HepG2 (cell line): ENCODE measurements around the gene DEUP1. TPM values are rescaled to one million over a fixed set of nuclear protein-coding genes. Genes with fewer than 3 reads are reported as not detected.

Source experiments
- ATAC-seq: fragments of 200-7000 bp; cut with Tn5 transposase; 3 replicates; pipeline ENCODE4 v1.9.1; 2020; ENCODE audit warnings: mild to moderate bottlenecking, moderate library complexity
- BruUV-seq: library from RNA; stranded (reverse); fragments of 400-500 nt; replicated peaks from 2 replicates; lab custom pipeline; 2021; lab: Mats Ljungman, UMichigan
- CTCF ChIA-PET: fragments of 300-600 bp; formaldehyde crosslinking; extraction: SDS; loops from one replicate; lab custom pipeline; 2021; ENCODE audit warnings: low total read pairs, inconsistent platforms, low intra/inter-chr PET ratio; lab: Yijun Ruan, JAX
- POLR2A ChIA-PET: fragments of 350-600 bp; sonication (Branson Sonifier 250); formaldehyde crosslinking; loops from one replicate; lab custom pipeline; 2020; ENCODE audit warnings: antibody characterized with exemption, inconsistent platforms; lab: Yijun Ruan, JAX
- DNase-seq: peaks from one replicate; pipeline ENCODE4 v3.0.0-alpha.2; 2015; ENCODE audit warnings: low spot score
- FAIRE-seq: peaks from 3 replicates; lab custom pipeline; 2011; peaks lifted over from hg19 to GRCh38; lab: Jason Lieb, UNC
- H2AFZ ChIP-seq: one replicate; pipeline ENCODE4 v1.6.1; 2011; ENCODE audit warnings: low read length, inconsistent platforms
- H3K27ac ChIP-seq: fragments of 300-600 bp; 3 replicates; pipeline ENCODE4 v1.8.0; 2011; ENCODE audit warnings: mixed run types, mild to moderate bottlenecking, mixed read lengths, low read length, inconsistent platforms; ENCODE audit not compliant: insufficient read depth; ENCODE audit errors: extremely low read length
- H3K27me3 ChIP-seq, 2 experiments: fragments of 200-600 bp in 1 of 2; 2 replicates in 1 of 2; 3 replicates in 1 of 2; pipeline versions ENCODE4 v1.6.0 to v1.8.0; 2011; ENCODE audit warnings: low read length in 2 of 2, mild to moderate bottlenecking in 2 of 2, moderate library complexity in 2 of 2, inconsistent platforms in 1 of 2; ENCODE audit not compliant: insufficient read depth in 2 of 2, control insufficient read depth in 1 of 2
- H3K36me3 ChIP-seq, 2 experiments: fragments of 200-600 bp in 1 of 2; replicated peaks in 1 of 2; 2 replicates in 1 of 2; 3 replicates in 1 of 2; pipeline versions ENCODE4 v1.5.1 to v1.8.0; 2011; ENCODE audit warnings: low read length in 2 of 2, inconsistent platforms in 1 of 2; ENCODE audit not compliant: insufficient read depth in 2 of 2, control insufficient read depth in 1 of 2
- H3K4me1 ChIP-seq: 2 replicates; pipeline ENCODE4 v1.5.1; 2012; ENCODE audit warnings: low read length, inconsistent platforms; ENCODE audit not compliant: insufficient read depth
- H3K4me2 ChIP-seq: 2 replicates; pipeline ENCODE4 v1.6.0; 2011; ENCODE audit warnings: low read depth, low read length, inconsistent platforms
- H3K4me3 ChIP-seq, 3 experiments: fragments of 200-600 bp in 1 of 3; sonication (generic), shearing (Covaris generic) in 1 of 3; replicated peaks in 1 of 3; 2 replicates each; pipeline ENCODE4 v1.5.1; 2011 to 2016; ENCODE audit warnings: low read length in 3 of 3, inconsistent platforms in 2 of 3, low read depth in 2 of 3, mild to moderate bottlenecking in 2 of 3, control low read depth in 1 of 3, mixed read lengths in 1 of 3; ENCODE audit not compliant: insufficient read depth in 1 of 3
- H3K79me2 ChIP-seq: one replicate; pipeline ENCODE4 v1.6.1; 2011; ENCODE audit warnings: low read length, inconsistent platforms; ENCODE audit not compliant: insufficient read depth
- H3K9ac ChIP-seq: 2 replicates; pipeline ENCODE4 v1.6.0; 2011; ENCODE audit warnings: mild to moderate bottlenecking, low read depth, low read length, inconsistent platforms; ENCODE audit not compliant: insufficient read depth
- H3K9me3 ChIP-seq: 2 replicates; pipeline ENCODE4 v1.5.1; 2012; ENCODE audit warnings: mild to moderate bottlenecking, low read length
- H4K20me1 ChIP-seq: 2 replicates; pipeline ENCODE4 v1.6.0; 2011; ENCODE audit warnings: inconsistent platforms, mild to moderate bottlenecking, low read length, moderate library complexity; ENCODE audit not compliant: insufficient read depth
- CHD4 ChIP-seq: fragments of 200-600 bp; sonication (generic); IDR thresholded peaks from 2 replicates; pipeline ENCODE4 v1.7.0; 2017; ENCODE audit warnings: mild to moderate bottlenecking, low read length, borderline replicate concordance
- DR1 ChIP-seq: sonication (generic); formaldehyde crosslinking; IDR thresholded peaks from 2 replicates; pipeline ENCODE4 v1.8.0; 2021; ENCODE audit warnings: mild to moderate bottlenecking, missing genetic modification reagents, inconsistent platforms
- JDP2 ChIP-seq: sonication (generic); formaldehyde crosslinking; IDR thresholded peaks from 2 replicates; pipeline ENCODE4 v1.8.1; 2022; ENCODE audit warnings: missing genetic modification reagents, borderline replicate concordance
- MEIS1 ChIP-seq: sonication (generic); formaldehyde crosslinking; IDR thresholded peaks from 2 replicates; pipeline ENCODE4 v1.9.0; 2021; ENCODE audit warnings: mild to moderate bottlenecking, missing genetic modification reagents, moderate library complexity, borderline replicate concordance
- MLLT10 ChIP-seq: sonication (generic); formaldehyde crosslinking; IDR thresholded peaks from 2 replicates; pipeline ENCODE4 v1.4.0; 2020; ENCODE audit warnings: missing genetic modification reagents
- PAXIP1 ChIP-seq: sonication (generic); formaldehyde crosslinking; conservative IDR thresholded peaks from 2 replicates; pipeline ENCODE4 v1.4.0; 2020; ENCODE audit warnings: mild to moderate bottlenecking, missing genetic modification reagents, moderate library complexity
- PRPF4 ChIP-seq: fragments of 200-400 bp; formaldehyde crosslinking; IDR thresholded peaks from 2 replicates; pipeline ENCODE4 v1.6.1; 2016; ENCODE audit warnings: low read length, low read depth; ENCODE audit not compliant: poor library complexity, severe bottlenecking
- RAD51 ChIP-seq: fragments of 450-650 bp; IDR thresholded peaks from 2 replicates; pipeline ENCODE4 v1.6.1; 2016; ENCODE audit warnings: borderline replicate concordance
- RELA ChIP-seq: sonication (generic); formaldehyde crosslinking; IDR thresholded peaks from 2 replicates; pipeline ENCODE4 v1.4.0; 2020; ENCODE audit warnings: missing genetic modification reagents
- SP1 ChIP-seq, 2 experiments: fragments of 450-650 bp in 1 of 2; sonication (generic) in 1 of 2; formaldehyde crosslinking in 1 of 2; IDR thresholded peaks; 2 replicates each; pipeline versions ENCODE4 v1.4.0 to v1.6.1; 2016 to 2020; ENCODE audit warnings: missing genetic modification reagents in 1 of 2
- ZNF160 ChIP-seq: sonication (generic); formaldehyde crosslinking; IDR thresholded peaks from 2 replicates; pipeline ENCODE4 v1.8.0; 2022; ENCODE audit warnings: mild to moderate bottlenecking, inconsistent platforms, missing genetic modification reagents
- ZNF282 ChIP-seq: fragments of 450-650 bp; IDR thresholded peaks from 2 replicates; pipeline ENCODE4 v1.6.1; 2018; ENCODE audit not compliant: partially characterized antibody
- ZNF414 ChIP-seq: sonication (generic); formaldehyde crosslinking; IDR thresholded peaks from 2 replicates; pipeline ENCODE4 v1.5.0; 2020; ENCODE audit warnings: missing genetic modification reagents
- ZNF569 ChIP-seq: sonication (generic); formaldehyde crosslinking; IDR thresholded peaks from 2 replicates; pipeline ENCODE4 v1.5.0; 2020; ENCODE audit warnings: mild to moderate bottlenecking, missing genetic modification reagents, moderate library complexity, borderline replicate concordance
- ZNF580 ChIP-seq: IDR thresholded peaks from 2 replicates; pipeline ENCODE4 v1.6.1; 2016; ENCODE audit warnings: low read depth, borderline replicate concordance
- ZSCAN9 ChIP-seq: IDR thresholded peaks from 2 replicates; pipeline ENCODE4 v1.6.1; 2016; ENCODE audit warnings: borderline replicate concordance
- WGBS: methylation state at CpG from one replicate; pipeline ENCODE4 v1.1.6; 2017; ENCODE audit warnings: low lambda C conversion rate; 5-methylcytosine and 5-hydroxymethylcytosine counted together
- in situ Hi-C: cut with HindIII; loops from 2 replicates; pipeline ENCODE4 v1.10.0; 2017; ENCODE audit warnings: low pct_unique_long_range_greater_than_20kb; ENCODE audit not compliant: extremely low pct_ligation_motif_present
- intact Hi-C: fragments of 100-400 bp; cut with micrococcal nuclease; formaldehyde crosslinking; loops from one replicate; pipeline ENCODE4 v1.10.0; 2022; ENCODE audit not compliant: unreplicated experiment
- polyA plus RNA-seq, 8 experiments: library from polyadenylated mRNA; depleted of rRNA in 3 of 8; stranded (reverse) in 7 of 8; unstranded in 1 of 8; fragments of >200 nt; fragmentation: Illumina TruSeq in 4 of 8; extraction: Trizol in 4 of 8; gene quantifications; 2 replicates each; pipeline versions ENCODE4 v1.2.1 to v1.2.3, GENCODE V29; 2011 to 2016; ENCODE audit warnings: low read depth in 4 of 8, missing spikeins in 1 of 8, mixed read lengths in 1 of 8; ENCODE audit not compliant: insufficient read depth in 1 of 8
- total RNA-seq, 5 experiments: library from RNA; depleted of rRNA; stranded (reverse); fragments of >200 nt; fragmentation: Illumina TruSeq; extraction: Trizol; gene quantifications; 2 replicates each; pipeline ENCODE4 v1.2.3, GENCODE V29; 2016; ENCODE audit warnings: low read depth in 1 of 5

DEUP1 gene
- total and polyA plus RNA-seq, 2 of the 13 experiments (the other 11 are each of a cell fraction or from before 2014, with no cell fraction given) = not detected

- FAIRE-seq = no peak
- Histone ChIP-seq H3K27me3 (peaks cover 0 to 3% of the 10 kb centered on the region in 2 experiments; a peak in 1 of 5 replicates), H3K9me3 (no peaks in the 10 kb centered on the region), H3K9ac (no peak overlapping the region), H3K79me2 (no peaks in the 10 kb centered on the region), H3K4me3 (no peak overlapping the region), H3K4me2 (no peak overlapping the region), H4K20me1 (no peaks in the 10 kb centered on the region), H3K4me1 (no peaks in the 10 kb centered on the region), H3K27ac (no peak overlapping the region), H2AFZ (no peak overlapping the region), H3K36me3 (no peaks in the 10 kb centered on the region)
- CTCF ChIA-PET = no interaction called here
- intact Hi-C loops (no loop called here), in situ Hi-C loops (no loop called here)
- TF ChIP-seq PRPF4 (no peak), ZSCAN9 (CRISPR knock-in tag) (no peak), ZNF569 (no peak), JDP2 (CRISPR knock-in tag) (no peak), ZNF580 (CRISPR knock-in tag) (no peak), ZNF160 (CRISPR knock-in tag) (no peak), DR1 (no peak), CHD4 (no peak), RAD51 (no peak), SP1 (IDR thresholded peaks at IDR 0.05) (no peak), SP1 (CRISPR knock-in tag; IDR thresholded peaks at IDR 0.05) (no peak), MEIS1 (CRISPR knock-in tag) (no peak), ZNF282 (no peak), MLLT10 (CRISPR knock-in tag) (no peak), RELA (CRISPR knock-in tag) (no peak), ZNF414 (no peak), PAXIP1 (CRISPR knock-in tag) (no peak)
- POLR2A ChIA-PET = no interaction called here
- no TSS peak for BruUV-seq
- no peak for DNase-seq
- ATAC-seq = no peak
- WGBS = 31% methylated on average over 4 of the region's 4 CpGs
Observed at GRCh38 chr11:93326681-93327080, 3.9 kb upstream of the DEUP1 start.
